GM18511 (cell line): ENCODE results near the gene PPARG.

Experiments
- ATAC-seq: cut with Tn5 transposase; IDR thresholded peaks from one replicate; pipeline ENCODE4 v1.9.1; 2021; ENCODE audit warnings: mild to moderate bottlenecking, moderate library complexity; ENCODE audit not compliant: unreplicated experiment

The PPARG gene

GRCh38 chr3:12405432-12406272 lies 116.8 kb downstream of the PPARG start:
- no peak for ATAC-seq

GRCh38 chr3:12408984-12409683 lies 120.3 kb downstream of the PPARG start:
- ATAC-seq = no peak

GRCh38 chr3:12409684-12410596 lies 121.1 kb downstream of the PPARG start:
- ATAC-seq = no peak

- no peak for ATAC-seq
Observed at GRCh38 chr3:12413721-12414255, 124.9 kb downstream of the PPARG start.

- no peak for ATAC-seq
Observed at GRCh38 chr3:12415014-12415680, 126.3 kb downstream of the PPARG start.

GRCh38 chr3:12416731-12417130 lies 127.9 kb downstream of the PPARG start:
- ATAC-seq = no peak

GRCh38 chr3:12420393-12420792 lies 131.5 kb downstream of the PPARG start:
- ATAC-seq = no peak

GRCh38 chr3:12421132-12421531 lies 132.3 kb downstream of the PPARG start:
- no peak for ATAC-seq

GRCh38 chr3:12423131-12423530 lies 134.3 kb downstream of the PPARG start:
- ATAC-seq = no peak

GRCh38 chr3:12423918-12424630 lies 135.2 kb downstream of the PPARG start:
- ATAC-seq = no peak

- ATAC-seq = no peak
Observed at GRCh38 chr3:12424635-12425319, 135.9 kb downstream of the PPARG start.

GRCh38 chr3:12425850-12426579 lies 137.1 kb downstream of the PPARG start:
- ATAC-seq = no peak

- no peak for ATAC-seq
Observed at GRCh38 chr3:12427551-12427950, 138.7 kb downstream of the PPARG start.

GRCh38 chr3:12428126-12428525 lies 139.3 kb downstream of the PPARG start:
- ATAC-seq = no peak

GRCh38 chr3:12430086-12430485 lies 141.2 kb downstream of the PPARG start:
- no peak for ATAC-seq

GRCh38 chr3:12433823-12434222 lies 145.0 kb downstream of the PPARG start:
- no peak for ATAC-seq

GRCh38 chr3:12436514-12437220 lies 147.8 kb downstream of the PPARG start:
- no peak for ATAC-seq

- no peak for ATAC-seq
Observed at GRCh38 chr3:12437221-12437605, 148.3 kb downstream of the PPARG start.
